HEK293 (cell line): ENCODE measurements around the gene HSPA4.
A peak's percentile ranks its signal among the peaks of the same experiment; 100 is the strongest.

ENCODE experiments used
- EGR2 ChIP-seq: fragments of 450-650 bp; formaldehyde crosslinking; IDR thresholded peaks from 2 replicates; pipeline ENCODE4 v1.5.1; 2016; ENCODE audit warnings: low read depth, missing biosample characterization, missing genetic modification characterization
- GFI1B ChIP-seq: fragments of 450-650 bp; formaldehyde crosslinking; IDR thresholded peaks from 2 replicates; pipeline ENCODE4 v1.5.1; 2016; ENCODE audit warnings: missing biosample characterization, missing genetic modification characterization
- IKZF3 ChIP-seq: fragments of 450-650 bp; IDR thresholded peaks from 2 replicates; pipeline ENCODE4 v1.5.0; 2018; ENCODE audit warnings: missing biosample characterization, mild to moderate bottlenecking, missing genetic modification characterization, moderate library complexity
- INSM2 ChIP-seq: fragments of 450-650 bp; formaldehyde crosslinking; IDR thresholded peaks from 2 replicates; pipeline ENCODE4 v1.5.1; 2016; ENCODE audit warnings: missing biosample characterization, missing genetic modification characterization
- PATZ1 ChIP-seq: fragments of 450-650 bp; formaldehyde crosslinking; IDR thresholded peaks from 2 replicates; pipeline ENCODE4 v1.5.1; 2016; ENCODE audit warnings: missing biosample characterization, missing genetic modification characterization
- PRDM10 ChIP-seq: fragments of 450-650 bp; formaldehyde crosslinking; IDR thresholded peaks from 2 replicates; pipeline ENCODE4 v1.5.1; 2016; ENCODE audit warnings: missing biosample characterization, missing genetic modification characterization
- PRDM6 ChIP-seq: fragments of 450-650 bp; formaldehyde crosslinking; IDR thresholded peaks from 2 replicates; pipeline ENCODE4 v1.5.1; 2017; ENCODE audit warnings: missing biosample characterization, missing genetic modification characterization
- SP7 ChIP-seq: fragments of 450-650 bp; formaldehyde crosslinking; IDR thresholded peaks from 2 replicates; pipeline ENCODE4 v1.5.1; 2016; ENCODE audit warnings: missing biosample characterization, missing genetic modification characterization
- TCF7L2 ChIP-seq: IDR thresholded peaks from 2 replicates; pipeline ENCODE4 v1.6.1; 2011; ENCODE audit warnings: low read depth, mild to moderate bottlenecking, inconsistent platforms, low read length, moderate library complexity, borderline replicate concordance
- ZBTB11 ChIP-seq: fragments of 450-650 bp; formaldehyde crosslinking; conservative IDR thresholded peaks from 2 replicates; pipeline ENCODE4 v1.5.1; 2016; ENCODE audit warnings: low read depth, missing biosample characterization, missing genetic modification characterization
- ZBTB48 ChIP-seq: fragments of 450-650 bp; formaldehyde crosslinking; IDR thresholded peaks from 2 replicates; pipeline ENCODE4 v1.5.1; 2016; ENCODE audit warnings: missing biosample characterization, missing genetic modification characterization
- ZBTB7A ChIP-seq: fragments of 450-650 bp; formaldehyde crosslinking; IDR thresholded peaks from 2 replicates; pipeline ENCODE4 v1.5.1; 2016; ENCODE audit warnings: low read depth, missing biosample characterization, missing genetic modification characterization
- ZBTB8A ChIP-seq: fragments of 450-650 bp; formaldehyde crosslinking; IDR thresholded peaks from 2 replicates; pipeline ENCODE4 v1.5.1; 2016; ENCODE audit warnings: missing biosample characterization, missing genetic modification characterization
- ZEB2 ChIP-seq: fragments of 450-650 bp; formaldehyde crosslinking; IDR thresholded peaks from 2 replicates; pipeline ENCODE4 v1.5.1; 2016; ENCODE audit warnings: missing biosample characterization, missing genetic modification characterization
- ZIC2 ChIP-seq: fragments of 450-650 bp; formaldehyde crosslinking; IDR thresholded peaks from 2 replicates; pipeline ENCODE4 v1.5.1; 2016; ENCODE audit warnings: missing biosample characterization, missing genetic modification characterization
- ZNF133 ChIP-seq: fragments of 450-650 bp; formaldehyde crosslinking; IDR thresholded peaks from 2 replicates; pipeline ENCODE4 v1.5.1; 2016; ENCODE audit warnings: missing biosample characterization, missing genetic modification characterization
- ZNF211 ChIP-seq: fragments of 450-650 bp; formaldehyde crosslinking; IDR thresholded peaks from 2 replicates; pipeline ENCODE4 v1.5.1; 2016; ENCODE audit warnings: low read depth, missing biosample characterization, missing genetic modification characterization
- ZNF26 ChIP-seq: fragments of 450-650 bp; formaldehyde crosslinking; IDR thresholded peaks from 2 replicates; pipeline ENCODE4 v1.5.1; 2016; ENCODE audit warnings: missing biosample characterization, missing genetic modification characterization
- ZNF292 ChIP-seq: fragments of 450-650 bp; formaldehyde crosslinking; IDR thresholded peaks from 2 replicates; pipeline ENCODE4 v1.5.1; 2016; ENCODE audit warnings: low read depth, missing biosample characterization, missing genetic modification characterization, borderline replicate concordance
- ZNF335 ChIP-seq: fragments of 450-650 bp; formaldehyde crosslinking; conservative IDR thresholded peaks from 2 replicates; pipeline ENCODE4 v1.5.1; 2016; ENCODE audit warnings: missing biosample characterization, missing genetic modification characterization
- ZNF391 ChIP-seq: fragments of 450-650 bp; formaldehyde crosslinking; IDR thresholded peaks from 2 replicates; pipeline ENCODE4 v1.5.1; 2016; ENCODE audit warnings: low read depth, missing biosample characterization, missing genetic modification characterization, borderline replicate concordance
- ZNF561 ChIP-seq: fragments of 450-650 bp; IDR thresholded peaks from 2 replicates; pipeline ENCODE4 v1.5.1; 2018; ENCODE audit warnings: missing biosample characterization, missing genetic modification characterization, borderline replicate concordance
- ZNF629 ChIP-seq: fragments of 450-650 bp; formaldehyde crosslinking; IDR thresholded peaks from 2 replicates; pipeline ENCODE4 v1.5.1; 2017; ENCODE audit warnings: missing biosample characterization, missing genetic modification characterization
- ZNF670 ChIP-seq: fragments of 450-650 bp; formaldehyde crosslinking; IDR thresholded peaks from 2 replicates; pipeline ENCODE4 v1.5.1; 2016; ENCODE audit warnings: missing biosample characterization, missing genetic modification characterization, low read depth

The HSPA4 gene

GRCh38 chr5:133025804-133026663 lies 25.8 kb upstream of the HSPA4 start, which contains the start of gene ZCCHC10 (continued):
- TF ChIP-seq PATZ1 (tag by site-specific recombination) = peak; percentile 47; the same call in 1 of the 2 replicates
- TF ChIP-seq ZNF391 (tag by site-specific recombination) = 0 out of 2 replicates have a peak, but pooled peaks have one; percentile 33
- TF ChIP-seq ZNF292 = no peak
- no peak for TF ChIP-seq TCF7L2
- 0 out of 2 replicates have a peak, but pooled peaks have one; percentile 9 for TF ChIP-seq INSM2 (tag by site-specific recombination)
- TF ChIP-seq PRDM6 (tag by site-specific recombination) = no peak
- peak; percentile 94 for TF ChIP-seq ZEB2 (tag by site-specific recombination)
- peak; percentile 77 for TF ChIP-seq ZNF335
- 0 out of 2 replicates have a peak, but pooled peaks have one; percentile 8 for TF ChIP-seq GFI1B (tag by site-specific recombination)
- TF ChIP-seq IKZF3 (tag by site-specific recombination) = peak; percentile 7; the same call in 1 of the 2 replicates
- TF ChIP-seq SP7 (tag by site-specific recombination) = peak; percentile 69; the same call in 1 of the 2 replicates
- peak; percentile 48 for TF ChIP-seq ZBTB8A
- peak; percentile 88 for TF ChIP-seq ZBTB11 (tag by site-specific recombination)
- TF ChIP-seq ZNF670 (tag by site-specific recombination) = no peak
- no peak for TF ChIP-seq ZNF133
- no peak for TF ChIP-seq ZNF26 (tag by site-specific recombination)
- TF ChIP-seq EGR2 = no peak
- peak; percentile 58; the same call in 1 of the 2 replicates for TF ChIP-seq ZNF561 (tag by site-specific recombination)
- no peak for TF ChIP-seq ZNF211 (tag by site-specific recombination)
- TF ChIP-seq ZBTB7A (tag by site-specific recombination) = no peak
- TF ChIP-seq ZBTB48 (tag by site-specific recombination) = no peak
- TF ChIP-seq ZNF629 (tag by site-specific recombination) = peak; percentile 49; the same call in 1 of the 2 replicates
- no peak for TF ChIP-seq ZIC2
- TF ChIP-seq PRDM10 (tag by site-specific recombination) = peak; percentile 50
